PFSK-1 (cell line): ENCODE measurements around the gene AFM.

ENCODE experiments used
- FOXP2 ChIP-seq: optimal IDR thresholded peaks from 2 replicates; pipeline ENCODE3; 2011; ENCODE audit warnings: borderline replicate concordance, control low read depth, inconsistent platforms; ENCODE audit not compliant: insufficient read depth; ENCODE audit errors: extremely low read length, extremely low read depth
- POLR2AphosphoS5 ChIP-seq: IDR thresholded peaks from 2 replicates; pipeline ENCODE4 v1.6.1; 2012; ENCODE audit warnings: low read depth, mild to moderate bottlenecking, control low read depth, low read length, moderate library complexity
- SIN3A ChIP-seq: IDR thresholded peaks from 2 replicates; pipeline ENCODE4 v1.6.1; 2012; ENCODE audit warnings: mild to moderate bottlenecking, low read length, moderate library complexity, borderline replicate concordance; ENCODE audit not compliant: insufficient read depth
- TAF1 ChIP-seq: IDR thresholded peaks from 2 replicates; pipeline ENCODE4 v1.6.1; 2012; ENCODE audit warnings: low read length, control low read depth, borderline replicate concordance; ENCODE audit not compliant: insufficient read depth
- TF ChIP-seq, protein P1 (sequence below), 2 experiments: IDR thresholded peaks; 2 replicates each; pipeline versions ENCODE4 v1.6.1 to v1.8.0; 2011 to 2012; ENCODE audit warnings: low read depth in 2 of 2, low read length in 2 of 2, control low read depth in 1 of 2, inconsistent platforms in 1 of 2, mild to moderate bottlenecking in 1 of 2, moderate library complexity in 1 of 2; ENCODE audit not compliant: insufficient read depth in 1 of 2

DNA sequence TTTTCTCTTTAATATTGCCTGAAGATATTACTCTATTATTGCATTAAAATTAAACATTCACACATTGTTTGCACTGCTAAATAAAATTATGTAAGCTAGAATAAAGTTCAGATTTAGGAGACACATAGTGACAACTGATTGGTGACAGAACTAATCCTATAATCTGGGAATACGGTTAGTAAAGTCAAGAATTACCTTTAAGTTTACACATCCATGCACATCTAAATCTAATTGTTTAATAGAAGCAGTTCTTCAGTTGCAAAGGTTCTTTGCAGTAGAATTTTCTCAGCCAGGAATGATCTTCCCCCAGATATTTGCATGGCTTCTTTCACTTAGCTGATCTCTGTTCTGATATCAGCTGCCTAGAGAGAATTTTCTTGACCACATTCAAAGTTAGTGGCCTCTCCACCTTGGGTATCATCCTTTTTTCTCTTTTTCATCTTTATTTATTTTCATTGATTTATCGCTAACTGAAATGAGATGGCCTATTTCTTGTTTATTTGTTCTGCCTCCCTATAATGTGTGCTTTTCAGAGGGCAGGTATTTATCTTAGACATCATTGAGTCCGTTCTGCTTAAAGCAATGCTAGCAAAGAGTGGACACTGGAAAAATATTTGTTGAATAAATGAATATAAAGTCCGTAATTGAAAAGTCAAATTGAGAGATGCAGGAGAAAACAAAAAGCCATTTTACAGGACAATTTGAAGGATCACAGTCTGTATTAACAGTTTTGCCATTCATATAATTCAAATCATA lies 32.9 kb upstream of the AFM start:
- TF ChIP-seq, protein P1, sequence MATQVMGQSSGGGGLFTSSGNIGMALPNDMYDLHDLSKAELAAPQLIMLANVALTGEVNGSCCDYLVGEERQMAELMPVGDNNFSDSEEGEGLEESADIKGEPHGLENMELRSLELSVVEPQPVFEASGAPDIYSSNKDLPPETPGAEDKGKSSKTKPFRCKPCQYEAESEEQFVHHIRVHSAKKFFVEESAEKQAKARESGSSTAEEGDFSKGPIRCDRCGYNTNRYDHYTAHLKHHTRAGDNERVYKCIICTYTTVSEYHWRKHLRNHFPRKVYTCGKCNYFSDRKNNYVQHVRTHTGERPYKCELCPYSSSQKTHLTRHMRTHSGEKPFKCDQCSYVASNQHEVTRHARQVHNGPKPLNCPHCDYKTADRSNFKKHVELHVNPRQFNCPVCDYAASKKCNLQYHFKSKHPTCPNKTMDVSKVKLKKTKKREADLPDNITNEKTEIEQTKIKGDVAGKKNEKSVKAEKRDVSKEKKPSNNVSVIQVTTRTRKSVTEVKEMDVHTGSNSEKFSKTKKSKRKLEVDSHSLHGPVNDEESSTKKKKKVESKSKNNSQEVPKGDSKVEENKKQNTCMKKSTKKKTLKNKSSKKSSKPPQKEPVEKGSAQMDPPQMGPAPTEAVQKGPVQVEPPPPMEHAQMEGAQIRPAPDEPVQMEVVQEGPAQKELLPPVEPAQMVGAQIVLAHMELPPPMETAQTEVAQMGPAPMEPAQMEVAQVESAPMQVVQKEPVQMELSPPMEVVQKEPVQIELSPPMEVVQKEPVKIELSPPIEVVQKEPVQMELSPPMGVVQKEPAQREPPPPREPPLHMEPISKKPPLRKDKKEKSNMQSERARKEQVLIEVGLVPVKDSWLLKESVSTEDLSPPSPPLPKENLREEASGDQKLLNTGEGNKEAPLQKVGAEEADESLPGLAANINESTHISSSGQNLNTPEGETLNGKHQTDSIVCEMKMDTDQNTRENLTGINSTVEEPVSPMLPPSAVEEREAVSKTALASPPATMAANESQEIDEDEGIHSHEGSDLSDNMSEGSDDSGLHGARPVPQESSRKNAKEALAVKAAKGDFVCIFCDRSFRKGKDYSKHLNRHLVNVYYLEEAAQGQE (IDR thresholded peaks at IDR 0.05; ENCODE audit: insufficient read depth in 1 of 2, low read depth in 2 of 2, low read length in 2 of 2), result no peak
- TF ChIP-seq TAF1 (no peak), POLR2AphosphoS5 (no peak), SIN3A (no peak), FOXP2 (no peak)
